Ishikawa (cell line): ENCODE results near the gene B4GALNT3.

Experiments used
- EGR1 ChIP-seq: IDR thresholded peaks from 2 replicates; pipeline ENCODE4 v1.6.1; 2012
- MAX ChIP-seq: IDR thresholded peaks from 2 replicates; pipeline ENCODE4 v1.6.1; 2012

GRCh38 chr12:572532-572899 lies 112.8 kb downstream of the B4GALNT3 start:
- TF ChIP-seq EGR1 (no peak), MAX (no peak)
